Measurements from ENCODE around the gene HIC1.

DNA sequence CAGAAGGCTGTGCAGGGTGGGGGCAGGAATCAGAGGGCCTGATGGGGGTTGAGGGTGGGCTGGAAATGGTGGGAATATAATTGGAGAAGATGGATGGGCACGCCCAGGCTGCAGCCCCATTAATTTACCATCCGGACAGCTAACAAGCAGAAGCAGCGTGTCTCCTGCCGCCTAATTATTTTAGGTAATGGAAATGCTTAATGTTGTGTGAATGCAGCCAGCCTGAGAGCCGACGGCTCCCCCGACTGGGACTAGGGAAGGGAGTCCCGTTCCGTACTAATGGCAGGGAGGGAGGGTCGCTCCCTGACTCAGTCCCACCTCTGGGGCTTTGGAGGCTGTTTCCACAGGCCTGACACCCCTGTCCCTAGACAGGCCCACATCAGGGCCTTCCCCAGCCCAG lies 17.7 kb upstream of the HIC1 start:
- TF ChIP-seq, protein P1, sequence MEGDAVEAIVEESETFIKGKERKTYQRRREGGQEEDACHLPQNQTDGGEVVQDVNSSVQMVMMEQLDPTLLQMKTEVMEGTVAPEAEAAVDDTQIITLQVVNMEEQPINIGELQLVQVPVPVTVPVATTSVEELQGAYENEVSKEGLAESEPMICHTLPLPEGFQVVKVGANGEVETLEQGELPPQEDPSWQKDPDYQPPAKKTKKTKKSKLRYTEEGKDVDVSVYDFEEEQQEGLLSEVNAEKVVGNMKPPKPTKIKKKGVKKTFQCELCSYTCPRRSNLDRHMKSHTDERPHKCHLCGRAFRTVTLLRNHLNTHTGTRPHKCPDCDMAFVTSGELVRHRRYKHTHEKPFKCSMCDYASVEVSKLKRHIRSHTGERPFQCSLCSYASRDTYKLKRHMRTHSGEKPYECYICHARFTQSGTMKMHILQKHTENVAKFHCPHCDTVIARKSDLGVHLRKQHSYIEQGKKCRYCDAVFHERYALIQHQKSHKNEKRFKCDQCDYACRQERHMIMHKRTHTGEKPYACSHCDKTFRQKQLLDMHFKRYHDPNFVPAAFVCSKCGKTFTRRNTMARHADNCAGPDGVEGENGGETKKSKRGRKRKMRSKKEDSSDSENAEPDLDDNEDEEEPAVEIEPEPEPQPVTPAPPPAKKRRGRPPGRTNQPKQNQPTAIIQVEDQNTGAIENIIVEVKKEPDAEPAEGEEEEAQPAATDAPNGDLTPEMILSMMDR (IDR thresholded peaks at IDR 0.05) = no peak
- TF ChIP-seq POLR2AphosphoS5 (IDR thresholded peaks at IDR 0.05) = no peak
- TF ChIP-seq EP300 (IDR thresholded peaks at IDR 0.05) = no peak
- TF ChIP-seq POLR2A (IDR thresholded peaks at IDR 0.05) = no peak

All from stomach (tissue), 4 donors.